ENCODE measurements around the gene TFF2.

Gene TFF2

DNA sequence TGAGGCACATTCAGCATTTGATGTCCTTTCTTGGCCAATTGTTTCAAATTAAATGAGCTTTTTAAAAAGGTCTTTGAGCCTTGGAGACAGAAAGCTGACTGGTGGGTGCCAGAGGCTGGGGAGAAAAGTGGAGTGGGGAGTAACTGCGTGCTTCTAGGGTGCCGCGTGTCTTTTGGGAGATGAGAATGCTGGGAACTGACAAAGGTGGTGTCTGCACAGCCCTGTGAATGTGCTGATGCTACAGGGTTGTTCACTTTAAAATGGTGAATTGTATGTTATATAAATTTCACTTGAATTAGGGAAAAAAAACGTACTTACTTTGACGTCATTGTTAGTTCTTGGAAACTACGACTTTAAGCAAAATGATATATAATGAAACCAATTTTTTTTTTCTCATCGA, 23.7 kb upstream of the TFF2 start:
- peaks cover 5% of the 10 kb centered on the region; the same call in 1 of the 2 replicates for H3K27me3 ChIP-seq (ENCODE audit: control insufficient read depth, insufficient read depth, low read length)
- H3K27ac ChIP-seq (ENCODE audit: low read depth, low read length): no peak overlapping the region
- no peak overlapping the region for H3K9ac ChIP-seq (ENCODE audit: low read depth, low read length)
- no peaks in the 10 kb centered on the region for H3K4me1 ChIP-seq (ENCODE audit: control insufficient read depth, insufficient read depth, low read length)
- no peak overlapping the region for H3K4me3 ChIP-seq (ENCODE audit: low read depth, low read length)
- H3K9me3 ChIP-seq (ENCODE audit: control insufficient read depth, insufficient read depth, low read length): no peaks in the 10 kb centered on the region
- H3K36me3 ChIP-seq (ENCODE audit: control insufficient read depth, insufficient read depth, low read length): no peaks in the 10 kb centered on the region

DNA sequence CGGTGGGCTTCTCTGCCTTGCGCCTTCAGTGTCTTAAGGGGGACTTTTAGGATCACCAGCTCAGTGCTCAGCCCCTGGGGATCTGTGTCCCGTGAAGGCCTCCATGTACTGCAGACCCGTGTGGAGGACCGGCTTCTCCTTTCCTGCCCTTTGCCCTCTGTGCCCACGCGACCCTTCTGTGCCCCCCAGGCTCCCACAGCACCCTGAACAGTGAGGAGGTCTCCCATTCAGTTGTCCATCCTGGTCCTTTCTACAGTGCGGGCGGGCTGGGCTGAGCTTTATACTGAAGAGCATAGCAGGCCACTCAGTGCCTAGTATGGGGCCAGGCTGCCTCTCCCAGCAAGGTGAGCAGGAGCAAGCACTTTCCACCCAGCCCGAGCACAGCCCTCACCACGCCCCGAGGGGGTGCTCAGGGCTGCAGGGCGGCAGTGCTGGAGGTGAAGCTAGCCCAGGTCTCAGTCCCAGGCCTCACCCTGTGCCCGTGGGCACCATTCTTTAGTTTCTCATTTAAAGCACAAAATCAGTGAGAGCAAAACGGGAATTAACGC, 23.2 kb upstream of the TFF2 start:
- Histone ChIP-seq H3K4me3 (ENCODE audit: low read depth, low read length) (no peak overlapping the region), H3K27me3 (ENCODE audit: control insufficient read depth, insufficient read depth, low read length) (peaks cover 5% of the 10 kb centered on the region; the same call in 1 of the 2 replicates), H3K36me3 (ENCODE audit: control insufficient read depth, insufficient read depth, low read length) (no peaks in the 10 kb centered on the region), H3K9ac (ENCODE audit: low read depth, low read length) (no peak overlapping the region), H3K27ac (ENCODE audit: low read depth, low read length) (no peak overlapping the region), H3K9me3 (ENCODE audit: control insufficient read depth, insufficient read depth, low read length) (no peaks in the 10 kb centered on the region), H3K4me1 (ENCODE audit: control insufficient read depth, insufficient read depth, low read length) (no peaks in the 10 kb centered on the region)

DNA sequence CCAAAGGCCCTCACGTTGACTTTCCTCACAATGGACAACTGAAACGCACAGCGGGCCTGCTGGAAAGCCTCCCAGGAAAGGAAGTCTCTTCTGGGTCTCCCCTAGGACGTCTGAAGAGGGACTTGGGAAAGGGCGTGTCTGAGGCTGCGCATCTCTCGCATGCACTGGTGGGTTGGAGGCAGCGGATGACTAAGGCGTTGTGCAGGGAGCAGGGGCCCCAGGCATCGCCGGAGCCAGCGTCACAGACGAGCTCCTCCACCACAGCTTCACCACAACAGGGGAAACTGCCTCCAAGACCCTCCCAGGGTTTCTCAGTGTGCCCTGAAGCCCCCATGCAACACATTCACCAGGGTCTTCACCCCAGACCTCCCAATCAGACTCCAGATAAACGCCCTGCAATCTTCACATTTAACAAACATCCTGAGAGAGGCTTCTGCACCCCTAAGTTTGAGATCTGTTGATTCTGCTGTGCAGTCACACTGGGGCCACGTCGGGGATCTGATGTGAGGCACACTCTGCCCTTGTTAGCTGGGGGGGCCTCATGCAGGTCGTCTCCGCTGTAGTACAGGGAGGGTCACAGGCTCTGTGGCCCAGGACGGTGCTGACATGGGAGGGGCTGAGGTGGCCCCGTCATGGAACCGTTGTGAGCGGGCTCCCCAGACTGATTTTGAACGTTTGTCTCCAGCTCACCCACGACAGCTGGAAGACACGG, 22.6 kb upstream of the TFF2 start:
- no peak overlapping the region for H3K4me3 ChIP-seq (ENCODE audit: low read depth, low read length)
- no peaks in the 10 kb centered on the region for H3K4me1 ChIP-seq (ENCODE audit: control insufficient read depth, insufficient read depth, low read length)
- H3K9ac ChIP-seq (ENCODE audit: low read depth, low read length): no peak overlapping the region
- no peaks in the 10 kb centered on the region for H3K36me3 ChIP-seq (ENCODE audit: control insufficient read depth, insufficient read depth, low read length)
- no peaks in the 10 kb centered on the region for H3K9me3 ChIP-seq (ENCODE audit: control insufficient read depth, insufficient read depth, low read length)
- H3K27ac ChIP-seq (ENCODE audit: low read depth, low read length): no peak overlapping the region
- peaks cover 5% of the 10 kb centered on the region; the same call in 1 of the 2 replicates for H3K27me3 ChIP-seq (ENCODE audit: control insufficient read depth, insufficient read depth, low read length)

DNA sequence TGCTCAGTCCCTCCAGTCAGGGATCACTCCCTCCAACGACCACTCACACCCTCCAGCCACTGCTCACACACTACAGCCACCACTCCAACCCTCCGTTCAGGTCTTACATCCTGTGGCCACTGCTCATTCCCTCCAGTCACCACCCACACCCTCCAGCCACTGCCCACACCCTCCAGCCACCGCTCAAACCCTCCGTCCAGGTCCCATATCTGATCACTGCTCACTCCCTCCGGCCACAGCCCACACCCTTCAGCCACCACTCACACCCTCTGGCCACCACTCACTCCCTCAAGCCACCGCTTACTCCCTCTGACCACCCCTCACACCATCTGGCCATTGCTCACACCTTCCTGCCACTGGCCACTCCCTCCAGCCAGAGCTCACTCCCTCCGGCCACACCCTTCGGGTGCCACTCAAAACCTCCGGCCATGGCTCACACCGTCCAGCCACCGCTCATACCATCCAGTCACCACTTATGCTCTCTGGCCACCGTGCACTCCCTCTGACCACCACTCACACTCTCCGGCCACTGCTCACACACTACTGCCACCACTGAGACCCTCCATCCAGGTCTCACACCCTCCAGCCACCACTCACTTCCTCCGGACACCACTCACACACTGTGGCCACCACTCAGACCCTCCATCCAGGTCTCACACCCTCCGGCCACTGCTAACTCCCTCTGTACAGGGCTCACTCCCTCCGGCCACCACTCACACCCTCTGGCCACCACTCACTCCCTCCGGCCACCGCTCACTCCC, 20.3 kb upstream of the TFF2 start:
- Histone ChIP-seq H3K27me3 (ENCODE audit: control insufficient read depth, insufficient read depth, low read length) (peaks cover 5% of the 10 kb centered on the region; the same call in 1 of the 2 replicates), H3K9ac (ENCODE audit: low read depth, low read length) (no peak overlapping the region)

DNA sequence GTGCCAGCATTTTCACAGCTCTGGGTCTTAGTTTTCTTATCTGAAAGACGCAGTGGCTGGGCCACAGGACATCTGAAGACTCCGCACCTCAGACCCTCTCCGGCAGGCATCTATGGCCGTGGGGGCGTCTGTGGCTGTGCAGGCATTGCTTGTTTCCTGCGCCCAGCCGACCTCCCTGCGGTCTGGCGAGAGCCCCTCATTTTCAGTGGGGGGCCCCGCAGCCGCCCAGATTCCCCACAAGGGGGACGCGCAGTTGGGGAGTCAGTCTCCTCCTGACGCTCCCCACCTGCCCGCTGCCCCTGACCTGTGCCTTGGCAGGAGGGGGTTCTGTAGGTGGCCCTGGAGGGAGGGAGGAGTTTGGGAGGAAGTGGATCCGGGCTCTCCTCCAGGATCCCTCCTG, 19.0 kb upstream of the TFF2 start:
- no peak overlapping the region for H3K4me3 ChIP-seq (ENCODE audit: low read depth, low read length)
- peaks cover 5% of the 10 kb centered on the region; the same call in 1 of the 2 replicates for H3K27me3 ChIP-seq (ENCODE audit: control insufficient read depth, insufficient read depth, low read length)
- H3K27ac ChIP-seq (ENCODE audit: low read depth, low read length): no peak overlapping the region
- no peaks in the 10 kb centered on the region for H3K36me3 ChIP-seq (ENCODE audit: control insufficient read depth, insufficient read depth, low read length)
- no peaks in the 10 kb centered on the region for H3K9me3 ChIP-seq (ENCODE audit: control insufficient read depth, insufficient read depth, low read length)
- H3K4me1 ChIP-seq (ENCODE audit: control insufficient read depth, insufficient read depth, low read length): no peaks in the 10 kb centered on the region
- no peak overlapping the region for H3K9ac ChIP-seq (ENCODE audit: low read depth, low read length)

More for the DNA sequence above, 20.3 kb upstream of the TFF2 start:
- no peak overlapping the region for H3K4me3 ChIP-seq (ENCODE audit: low read depth, low read length)
- no peaks in the 10 kb centered on the region for H3K36me3 ChIP-seq (ENCODE audit: control insufficient read depth, insufficient read depth, low read length)
- no peak overlapping the region for H3K27ac ChIP-seq (ENCODE audit: low read depth, low read length)
- H3K4me1 ChIP-seq (ENCODE audit: control insufficient read depth, insufficient read depth, low read length): no peaks in the 10 kb centered on the region
- no peaks in the 10 kb centered on the region for H3K9me3 ChIP-seq (ENCODE audit: control insufficient read depth, insufficient read depth, low read length)

DNA sequence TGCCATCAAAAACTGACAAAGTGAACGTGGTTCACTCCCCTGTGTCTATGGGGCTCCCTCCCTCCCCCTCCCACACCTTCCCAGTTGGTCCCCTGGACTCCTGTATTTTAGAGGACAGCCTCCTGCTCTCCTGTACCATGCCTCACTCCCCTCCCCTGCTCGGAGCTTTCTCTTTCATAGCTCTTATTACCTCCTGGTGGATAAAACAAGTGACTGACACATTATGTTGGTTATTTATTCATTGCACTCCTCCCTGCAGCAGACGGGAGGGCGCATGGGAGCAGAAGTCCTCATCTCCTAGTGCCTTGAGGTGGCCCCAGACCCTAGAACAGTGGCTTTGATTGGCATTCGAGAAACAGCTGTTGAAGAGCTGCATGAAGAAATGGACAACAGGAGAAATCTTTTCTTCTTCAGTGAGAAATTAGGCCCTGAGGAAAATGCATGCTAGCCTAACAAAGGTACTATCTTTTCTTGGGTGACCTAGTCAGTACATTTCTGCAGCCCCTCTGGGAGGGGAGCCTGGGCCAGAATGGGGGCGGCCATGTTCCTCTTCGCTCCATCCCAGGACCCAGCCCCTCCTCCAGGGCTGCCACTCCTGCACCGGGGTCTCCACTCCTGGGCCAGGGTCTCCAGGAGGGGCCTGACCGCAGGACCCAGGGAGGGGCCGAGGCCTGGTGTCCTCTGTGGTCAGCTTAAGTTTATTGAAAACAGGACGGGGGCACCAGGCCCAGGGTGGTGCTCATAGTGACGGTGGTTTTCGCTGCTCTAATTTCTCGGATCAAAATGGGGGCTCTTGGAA, 16.8 kb upstream of the TFF2 start:
- Histone ChIP-seq H3K27ac (ENCODE audit: low read depth, low read length) (no peak overlapping the region), H3K36me3 (ENCODE audit: control insufficient read depth, insufficient read depth, low read length) (no peaks in the 10 kb centered on the region), H3K9ac (ENCODE audit: low read depth, low read length) (no peak overlapping the region), H3K27me3 (ENCODE audit: control insufficient read depth, insufficient read depth, low read length) (no peaks in the 10 kb centered on the region), H3K4me1 (ENCODE audit: control insufficient read depth, insufficient read depth, low read length) (no peaks in the 10 kb centered on the region), H3K4me3 (ENCODE audit: low read depth, low read length) (no peak overlapping the region), H3K9me3 (ENCODE audit: control insufficient read depth, insufficient read depth, low read length) (no peaks in the 10 kb centered on the region)

DNA sequence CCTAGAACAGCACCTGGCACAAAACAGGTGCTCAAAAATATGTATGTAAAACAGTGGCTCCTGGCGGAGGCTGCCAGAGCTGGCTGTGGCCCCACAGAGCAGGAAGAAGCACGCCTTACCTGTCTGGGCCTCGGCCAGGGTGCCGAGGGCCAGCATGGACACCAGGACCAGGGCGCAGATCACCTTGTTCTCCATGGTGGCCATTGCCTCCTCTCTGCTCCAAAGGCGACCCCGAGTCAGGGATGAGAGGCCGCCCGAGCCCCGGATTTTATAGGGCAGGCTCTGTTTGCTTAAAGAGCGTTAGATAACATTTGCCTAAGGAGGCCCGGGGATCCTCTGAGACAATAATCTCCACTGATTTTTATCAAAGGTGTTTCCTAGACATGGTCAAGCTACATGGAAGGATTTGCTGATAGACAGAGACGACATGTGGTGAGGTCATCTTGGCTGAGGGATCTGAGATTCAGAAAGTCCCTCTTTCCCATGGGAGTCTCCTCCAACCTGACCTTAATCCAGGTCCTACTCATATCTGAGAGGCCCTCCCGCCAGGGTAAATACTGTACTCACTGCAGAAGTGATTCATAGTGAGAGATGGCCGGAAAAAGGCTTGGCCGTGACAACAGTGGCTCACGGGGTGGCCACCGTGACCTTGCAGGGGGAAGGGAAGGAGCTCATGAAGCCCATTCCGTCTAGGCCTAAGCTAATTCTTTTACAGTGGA, 15.7 kb upstream of the TFF2 start, which contains the start of gene TFF1:
TFF1 (minus strand) TSS at position 244 of the 719 bp plus-strand sequence; CDS start at position 204, 40 bp downstream.
- Histone ChIP-seq H3K36me3 (ENCODE audit: control insufficient read depth, insufficient read depth, low read length) (no peaks in the 10 kb centered on the region), H3K4me3 (ENCODE audit: low read depth, low read length) (no peak within 1 kb of the TSS), H3K9ac (ENCODE audit: low read depth, low read length) (no peak within 1 kb of the TSS), H3K27ac (ENCODE audit: low read depth, low read length) (no peak within 1 kb of the TSS), H3K4me1 (ENCODE audit: control insufficient read depth, insufficient read depth, low read length) (no peaks in the 10 kb centered on the region), H3K27me3 (ENCODE audit: control insufficient read depth, insufficient read depth, low read length) (no peaks in the 10 kb centered on the region), H3K9me3 (ENCODE audit: control insufficient read depth, insufficient read depth, low read length) (no peaks in the 10 kb centered on the region)

DNA sequence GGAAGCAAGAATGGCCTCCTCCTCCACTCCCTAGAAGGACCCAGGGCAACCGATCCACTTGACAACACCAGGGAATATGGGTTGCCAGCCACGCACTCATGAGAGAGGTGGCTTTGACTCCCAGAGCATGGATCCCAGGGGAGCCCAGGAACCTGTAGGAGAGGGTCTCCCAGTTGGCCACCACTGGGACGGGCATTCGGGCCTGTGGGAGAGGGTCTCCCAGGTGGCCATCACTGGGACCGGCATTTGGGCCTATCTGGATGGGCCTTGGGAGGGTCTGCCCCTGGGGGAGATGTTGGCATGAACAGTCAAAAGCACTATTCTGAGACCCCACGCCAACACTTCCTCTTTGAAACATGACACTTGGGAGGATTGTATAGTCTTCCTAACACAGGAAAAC, 15.0 kb upstream of the TFF2 start:
- Histone ChIP-seq H3K27me3 (ENCODE audit: control insufficient read depth, insufficient read depth, low read length) (no peaks in the 10 kb centered on the region), H3K9ac (ENCODE audit: low read depth, low read length) (no peak overlapping the region), H3K9me3 (ENCODE audit: control insufficient read depth, insufficient read depth, low read length) (no peaks in the 10 kb centered on the region), H3K4me1 (ENCODE audit: control insufficient read depth, insufficient read depth, low read length) (no peaks in the 10 kb centered on the region), H3K4me3 (ENCODE audit: low read depth, low read length) (no peak overlapping the region), H3K27ac (ENCODE audit: low read depth, low read length) (no peak overlapping the region), H3K36me3 (ENCODE audit: control insufficient read depth, insufficient read depth, low read length) (no peaks in the 10 kb centered on the region)

DNA sequence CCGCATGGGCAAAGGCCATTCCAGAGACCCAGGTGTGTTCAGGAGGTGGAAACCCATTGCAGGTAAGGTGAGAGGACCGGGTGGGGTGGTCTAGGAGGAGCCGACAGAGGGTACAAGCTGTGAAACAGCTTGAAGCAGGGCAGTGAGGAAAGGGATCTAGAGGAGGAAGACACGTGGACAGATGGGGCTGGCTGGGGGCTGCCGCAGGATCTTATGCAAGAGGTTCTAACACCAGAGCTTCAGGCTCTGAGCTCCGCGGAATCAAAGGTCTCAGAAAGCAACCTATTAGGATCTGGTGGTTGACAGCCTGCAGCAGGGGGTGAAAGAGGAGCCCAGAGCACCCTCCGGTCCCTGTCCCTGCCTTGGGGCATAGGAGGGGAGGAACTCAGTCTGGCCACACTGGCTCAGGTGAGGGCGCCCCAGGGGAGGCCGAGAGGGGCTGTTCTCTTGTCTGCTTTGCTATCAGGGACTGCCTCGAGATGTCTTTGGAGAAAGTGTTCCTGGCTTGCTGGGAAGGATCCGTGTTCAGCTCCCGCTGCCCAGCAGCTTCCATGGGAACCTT, 13.6 kb upstream of the TFF2 start:
- Histone ChIP-seq H3K9me3 (ENCODE audit: control insufficient read depth, insufficient read depth, low read length) (peaks cover 7% of the 10 kb centered on the region; the same call in 1 of the 2 replicates), H3K9ac (ENCODE audit: low read depth, low read length) (no peak overlapping the region), H3K27ac (ENCODE audit: low read depth, low read length) (no peak overlapping the region), H3K36me3 (ENCODE audit: control insufficient read depth, insufficient read depth, low read length) (no peaks in the 10 kb centered on the region), H3K4me3 (ENCODE audit: low read depth, low read length) (no peak overlapping the region), H3K27me3 (ENCODE audit: control insufficient read depth, insufficient read depth, low read length) (no peaks in the 10 kb centered on the region), H3K4me1 (ENCODE audit: control insufficient read depth, insufficient read depth, low read length) (no peaks in the 10 kb centered on the region)

DNA sequence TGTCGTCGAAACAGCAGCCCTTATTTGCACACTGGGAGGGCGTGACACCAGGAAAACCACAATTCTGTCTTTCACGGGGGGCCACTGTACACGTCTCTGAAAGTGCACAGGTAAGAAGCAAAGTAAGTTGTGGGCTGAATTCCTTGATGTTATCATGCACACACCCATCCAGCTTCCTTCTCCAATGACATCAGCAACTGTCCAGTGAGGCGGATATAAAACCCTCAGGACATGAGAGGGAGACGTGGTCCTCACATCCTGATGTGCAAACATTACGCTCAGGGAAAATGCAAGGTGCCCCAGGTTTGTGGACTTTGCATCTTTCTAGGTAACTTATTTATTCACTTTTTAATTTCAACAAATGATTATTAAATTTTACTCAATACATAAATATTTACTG, 12.5 kb upstream of the TFF2 start:
- Histone ChIP-seq H3K27ac (ENCODE audit: low read depth, low read length) (no peak overlapping the region), H3K27me3 (ENCODE audit: control insufficient read depth, insufficient read depth, low read length) (no peaks in the 10 kb centered on the region), H3K4me1 (ENCODE audit: control insufficient read depth, insufficient read depth, low read length) (no peaks in the 10 kb centered on the region), H3K4me3 (ENCODE audit: low read depth, low read length) (no peak overlapping the region), H3K9ac (ENCODE audit: low read depth, low read length) (no peak overlapping the region), H3K9me3 (ENCODE audit: control insufficient read depth, insufficient read depth, low read length) (peaks cover 7% of the 10 kb centered on the region; the same call in 1 of the 2 replicates), H3K36me3 (ENCODE audit: control insufficient read depth, insufficient read depth, low read length) (no peaks in the 10 kb centered on the region)

Measured in HUES48 (cell line).